Heart left ventricle (tissue), 13 donors: ENCODE data around the gene EREG.

ENCODE experiments used
- CTCF ChIP-seq, 12 donors: fragments of 200-600 bp; sonication (generic) in 4 of 12; IDR thresholded peaks; one replicate each; pipeline versions ENCODE4 v1.5.0 to v1.8.0; 2018 to 2022; ENCODE audit warnings: antibody characterized with exemption in 12 of 12, mild to moderate bottlenecking in 5 of 12
- POLR2A ChIP-seq, 2 donors: fragments of 450-650 bp; IDR thresholded peaks; one replicate each; pipeline ENCODE4 v1.6.1; 2017; ENCODE audit warnings: antibody characterized with exemption in 2 of 2, mild to moderate bottlenecking in 2 of 2, moderate library complexity in 2 of 2
- donor health status: ischemic (EF 13 %, LVEDD 7.1; RV severe dilation, severe dysfunction).
- donor health status: DM: no; HTN: yes; CAD: no.
- donor health status: DM: no; HTN: no; CAD: no.
- donor health status: ischemic (EF 25% LVEDD 6.9; RV normal size, moderate dysfunction).
- donor health status: ischemic (EF 25% LVEDD 5.7; RV mildly dilated, moderate dysfunction).
- donor health status: ischemic (EF 35%, LVEDD 5.7; RV mildly dilated, moderate dysfunction).
- donor health status: nonischemic (EF 11% LVEDD 7.7; RV severe dilation, severe dysfunction).
- donor health status: DM: yes; HTN: yes; CAD: no.
- donor health status: PGD.
- donor health status: ischemic (EF 29% LVEDD 5.4; RV normal size, mild dysfunction).
- donor health status: nonischemic (EF 23%, LVEDD 6.1; RV moderate dilation, normal function).

- TF ChIP-seq CTCF (IDR thresholded peaks at IDR 0.05) (no peak), POLR2A (IDR thresholded peaks at IDR 0.05) (no peak)
Observed at GRCh38 chr4:74424111-74424510, 59.2 kb downstream of the EREG start.
